ENCODE data around the gene KIF26A. TPM values are rescaled to one million over a fixed set of nuclear protein-coding genes. Genes with fewer than 3 reads are reported as not detected.

Gene KIF26A
- polyA plus RNA-seq, 4 donors: 0.27 to 8.6 (median 4.8) TPM; not detected in 1

GRCh38 chr14:104182857-104183425 is 44.6 kb downstream of the KIF26A start:
- H3K27me3 ChIP-seq (ENCODE audit: control insufficient read depth in 3 of 3, insufficient read depth in 3 of 3, low read length in 3 of 3): no peaks in the 10 kb centered on the region
- H3K4me3 ChIP-seq (ENCODE audit: low read depth in 1 of 3, low read length in 3 of 3): no peak overlapping the region
- WGBS, 3 donors: 74 to 87% (median 75%) methylated on average over 15 to 16 of the region's 16 CpGs
- no peak for FAIRE-seq
- H3K9me3 ChIP-seq (ENCODE audit: control insufficient read depth in 2 of 2, insufficient read depth in 1 of 2, low read depth in 1 of 2, low read length in 1 of 2): no peaks in the 10 kb centered on the region
- no peak for DNase-seq
- H3K4me1 ChIP-seq (ENCODE audit: control insufficient read depth in 3 of 3, insufficient read depth in 2 of 3, low read depth in 1 of 3, low read length in 2 of 3): peaks cover 0 to 4% (median 0%) of the 10 kb centered on the region in 3 donors
- H3K27ac ChIP-seq (ENCODE audit: low read depth in 1 of 3, low read length in 2 of 3): no peak overlapping the region
- H3K36me3 ChIP-seq (ENCODE audit: control insufficient read depth in 3 of 3, insufficient read depth in 2 of 3, low read depth in 1 of 3, low read length in 3 of 3): peaks cover 0 to 4% (median 0%) of the 10 kb centered on the region in 3 donors

- FAIRE-seq (no peak), DNase-seq (no peak)
- Histone ChIP-seq H3K9me3 (ENCODE audit: control insufficient read depth in 2 of 2, insufficient read depth in 1 of 2, low read depth in 1 of 2, low read length in 1 of 2) (no peaks in the 10 kb centered on the region), H3K4me3 (ENCODE audit: low read depth in 1 of 3, low read length in 3 of 3) (no peak overlapping the region), H3K4me1 (ENCODE audit: control insufficient read depth in 3 of 3, insufficient read depth in 2 of 3, low read depth in 1 of 3, low read length in 2 of 3) (peaks cover 0 to 4% (median 0%) of the 10 kb centered on the region in 3 donors), H3K27me3 (ENCODE audit: control insufficient read depth in 3 of 3, insufficient read depth in 3 of 3, low read length in 3 of 3) (no peaks in the 10 kb centered on the region), H3K27ac (ENCODE audit: low read depth in 1 of 3, low read length in 2 of 3) (no peak overlapping the region), H3K36me3 (ENCODE audit: control insufficient read depth in 3 of 3, insufficient read depth in 2 of 3, low read depth in 1 of 3, low read length in 3 of 3) (no peaks in the 10 kb centered on the region)
- WGBS, 3 donors: 65 to 76% (median 73%) methylated on average over 10 to 13 of the region's 13 CpGs
These were observed 45.4 kb downstream of the KIF26A start for GRCh38 chr14:104183796-104184195.

- FAIRE-seq (no peak), DNase-seq (no peak)
- WGBS, 3 donors: 52 to 69% (median 56%) methylated on average over 9 to 12 of the region's 12 CpGs
- no peaks in the 10 kb centered on the region for H3K9me3 ChIP-seq (ENCODE audit: control insufficient read depth in 2 of 2, insufficient read depth in 1 of 2, low read depth in 1 of 2, low read length in 1 of 2)
- no peak overlapping the region for H3K27ac ChIP-seq (ENCODE audit: low read depth in 1 of 3, low read length in 2 of 3)
- no peak overlapping the region for H3K4me3 ChIP-seq (ENCODE audit: low read depth in 1 of 3, low read length in 3 of 3)
- no peaks in the 10 kb centered on the region for H3K27me3 ChIP-seq (ENCODE audit: control insufficient read depth in 3 of 3, insufficient read depth in 3 of 3, low read length in 3 of 3)
- H3K36me3 ChIP-seq (ENCODE audit: control insufficient read depth in 3 of 3, insufficient read depth in 2 of 3, low read depth in 1 of 3, low read length in 3 of 3): no peaks in the 10 kb centered on the region
- peaks cover 0 to 4% (median 0%) of the 10 kb centered on the region in 3 donors for H3K4me1 ChIP-seq (ENCODE audit: control insufficient read depth in 3 of 3, insufficient read depth in 2 of 3, low read depth in 1 of 3, low read length in 2 of 3)
These were observed 46.1 kb downstream of the KIF26A start for GRCh38 chr14:104184506-104184905.

GRCh38 chr14:104184911-104185499 is 46.6 kb downstream of the KIF26A start:
- no peaks in the 10 kb centered on the region for H3K36me3 ChIP-seq (ENCODE audit: control insufficient read depth in 3 of 3, insufficient read depth in 2 of 3, low read depth in 1 of 3, low read length in 3 of 3)
- peaks cover 0 to 4% (median 0%) of the 10 kb centered on the region in 3 donors for H3K4me1 ChIP-seq (ENCODE audit: control insufficient read depth in 3 of 3, insufficient read depth in 2 of 3, low read depth in 1 of 3, low read length in 2 of 3)
- peak; percentile 8 to 54 for DNase-seq
- no peak for FAIRE-seq
- H3K4me3 ChIP-seq (ENCODE audit: low read depth in 1 of 3, low read length in 3 of 3): no peak overlapping the region
- H3K9me3 ChIP-seq (ENCODE audit: control insufficient read depth in 2 of 2, insufficient read depth in 1 of 2, low read depth in 1 of 2, low read length in 1 of 2): no peaks in the 10 kb centered on the region
- no peak overlapping the region for H3K27ac ChIP-seq (ENCODE audit: low read depth in 1 of 3, low read length in 2 of 3)
- H3K27me3 ChIP-seq (ENCODE audit: control insufficient read depth in 3 of 3, insufficient read depth in 3 of 3, low read length in 3 of 3): no peaks in the 10 kb centered on the region
- WGBS, 3 donors: 39 to 50% (median 48%) methylated on average over 19 to 20 of the region's 20 CpGs

GRCh38 chr14:104185916-104186495 is 47.6 kb downstream of the KIF26A start:
- Histone ChIP-seq H3K4me3 (ENCODE audit: low read depth in 1 of 3, low read length in 3 of 3) (no peak overlapping the region), H3K27ac (ENCODE audit: low read depth in 1 of 3, low read length in 2 of 3) (no peak overlapping the region), H3K27me3 (ENCODE audit: control insufficient read depth in 3 of 3, insufficient read depth in 3 of 3, low read length in 3 of 3) (no peaks in the 10 kb centered on the region), H3K36me3 (ENCODE audit: control insufficient read depth in 3 of 3, insufficient read depth in 2 of 3, low read depth in 1 of 3, low read length in 3 of 3) (no peaks in the 10 kb centered on the region), H3K9me3 (ENCODE audit: control insufficient read depth in 2 of 2, insufficient read depth in 1 of 2, low read depth in 1 of 2, low read length in 1 of 2) (no peaks in the 10 kb centered on the region), H3K4me1 (ENCODE audit: control insufficient read depth in 3 of 3, insufficient read depth in 2 of 3, low read depth in 1 of 3, low read length in 2 of 3) (peaks cover 0 to 4% (median 0%) of the 10 kb centered on the region in 3 donors)
- 77 to 83% (median 78%) methylated on average over 12 to 16 of the region's 16 CpGs for WGBS, 3 donors
- DNase-seq: no peak
- FAIRE-seq: no peak

GRCh38 chr14:104186575-104186974 is 48.2 kb downstream of the KIF26A start:
- FAIRE-seq (no peak), DNase-seq (no peak)
- no peak overlapping the region for H3K4me3 ChIP-seq (ENCODE audit: low read depth in 1 of 3, low read length in 3 of 3)
- H3K4me1 ChIP-seq (ENCODE audit: control insufficient read depth in 3 of 3, insufficient read depth in 2 of 3, low read depth in 1 of 3, low read length in 2 of 3): peaks cover 0 to 4% (median 0%) of the 10 kb centered on the region in 3 donors
- no peaks in the 10 kb centered on the region for H3K36me3 ChIP-seq (ENCODE audit: control insufficient read depth in 3 of 3, insufficient read depth in 2 of 3, low read depth in 1 of 3, low read length in 3 of 3)
- 71 to 79% (median 77%) methylated on average over 12 of the region's 12 CpGs for WGBS, 3 donors
- H3K27ac ChIP-seq (ENCODE audit: low read depth in 1 of 3, low read length in 2 of 3): no peak overlapping the region
- H3K9me3 ChIP-seq (ENCODE audit: control insufficient read depth in 2 of 2, insufficient read depth in 1 of 2, low read depth in 1 of 2, low read length in 1 of 2): no peaks in the 10 kb centered on the region
- no peaks in the 10 kb centered on the region for H3K27me3 ChIP-seq (ENCODE audit: control insufficient read depth in 3 of 3, insufficient read depth in 3 of 3, low read length in 3 of 3)

- DNase-seq (no peak), FAIRE-seq (no peak)
- Histone ChIP-seq H3K9me3 (ENCODE audit: control insufficient read depth in 2 of 2, insufficient read depth in 1 of 2, low read depth in 1 of 2, low read length in 1 of 2) (no peaks in the 10 kb centered on the region), H3K27me3 (ENCODE audit: control insufficient read depth in 3 of 3, insufficient read depth in 3 of 3, low read length in 3 of 3) (no peaks in the 10 kb centered on the region), H3K4me1 (ENCODE audit: control insufficient read depth in 3 of 3, insufficient read depth in 2 of 3, low read depth in 1 of 3, low read length in 2 of 3) (peaks cover 0 to 4% (median 0%) of the 10 kb centered on the region in 3 donors), H3K27ac (ENCODE audit: low read depth in 1 of 3, low read length in 2 of 3) (no peak overlapping the region), H3K4me3 (ENCODE audit: low read depth in 1 of 3, low read length in 3 of 3) (no peak overlapping the region), H3K36me3 (ENCODE audit: control insufficient read depth in 3 of 3, insufficient read depth in 2 of 3, low read depth in 1 of 3, low read length in 3 of 3) (no peaks in the 10 kb centered on the region)
- WGBS, 3 donors: 52 to 79% (median 62%) methylated on average over 25 to 27 of the region's 27 CpGs
These were observed 48.9 kb downstream of the KIF26A start for GRCh38 chr14:104187121-104187889.

- DNase-seq (peak in 1 of 2 donors; percentile 32), FAIRE-seq (no peak)
- Histone ChIP-seq H3K9me3 (ENCODE audit: control insufficient read depth in 2 of 2, insufficient read depth in 1 of 2, low read depth in 1 of 2, low read length in 1 of 2) (no peaks in the 10 kb centered on the region), H3K27me3 (ENCODE audit: control insufficient read depth in 3 of 3, insufficient read depth in 3 of 3, low read length in 3 of 3) (no peaks in the 10 kb centered on the region), H3K4me3 (ENCODE audit: low read depth in 1 of 3, low read length in 3 of 3) (no peak overlapping the region), H3K27ac (ENCODE audit: low read depth in 1 of 3, low read length in 2 of 3) (no peak overlapping the region), H3K4me1 (ENCODE audit: control insufficient read depth in 3 of 3, insufficient read depth in 2 of 3, low read depth in 1 of 3, low read length in 2 of 3) (peaks cover 0 to 4% (median 0%) of the 10 kb centered on the region in 3 donors), H3K36me3 (ENCODE audit: control insufficient read depth in 3 of 3, insufficient read depth in 2 of 3, low read depth in 1 of 3, low read length in 3 of 3) (no peaks in the 10 kb centered on the region)
- WGBS, 3 donors: 36 to 63% (median 50%) methylated on average over 23 to 27 of the region's 27 CpGs
These were observed 49.7 kb downstream of the KIF26A start for GRCh38 chr14:104187931-104188726.
